ENCODE data around the gene TMEM61. TPM values are rescaled to one million over a fixed set of nuclear protein-coding genes. Genes with fewer than 3 reads are reported as not detected.

Gene TMEM61
- total and polyA plus RNA-seq, 2 experiments from 2014 or later, result not detected

GRCh38 chr1:54990916-54991315 is 10.5 kb downstream of the TMEM61 start:
- DNase-seq (ENCODE audit: low read depth in 1 of 2, low spot score in 1 of 2), result no peak
- Histone ChIP-seq H3K27ac (no peak overlapping the region), H3K4me1 (ENCODE audit: low read depth) (no peaks in the 10 kb centered on the region), H3K9me3 (ENCODE audit: low read depth) (no peaks in the 10 kb centered on the region), H3K36me3 (no peaks in the 10 kb centered on the region), H3K27me3 (peaks cover 16% of the 10 kb centered on the region), H3K4me3 (no peak overlapping the region)
- no peak for TF ChIP-seq CTCF (IDR thresholded peaks at IDR 0.05; ENCODE audit: low read depth, low read length)

GRCh38 chr1:54991939-54992338 is 11.5 kb downstream of the TMEM61 start:
- TF ChIP-seq CTCF (IDR thresholded peaks at IDR 0.05; ENCODE audit: low read depth, low read length), result no peak
- H3K36me3 ChIP-seq, result no peaks in the 10 kb centered on the region
- DNase-seq (ENCODE audit: low read depth in 1 of 2, low spot score in 1 of 2), result no peak
- peaks cover under 1% of the 10 kb centered on the region for H3K4me1 ChIP-seq (ENCODE audit: low read depth)
- H3K4me3 ChIP-seq, result no peak overlapping the region
- peaks cover 26% of the 10 kb centered on the region for H3K27me3 ChIP-seq
- no peaks in the 10 kb centered on the region for H3K9me3 ChIP-seq (ENCODE audit: low read depth)
- H3K27ac ChIP-seq, result no peak overlapping the region

GRCh38 chr1:54993140-54993539 is 12.7 kb downstream of the TMEM61 start:
- no peak for TF ChIP-seq CTCF (IDR thresholded peaks at IDR 0.05; ENCODE audit: low read depth, low read length)
- Histone ChIP-seq H3K27me3 (peaks cover 38% of the 10 kb centered on the region), H3K4me1 (ENCODE audit: low read depth) (peaks cover 3% of the 10 kb centered on the region), H3K9me3 (ENCODE audit: low read depth) (no peaks in the 10 kb centered on the region), H3K4me3 (no peak overlapping the region), H3K36me3 (no peaks in the 10 kb centered on the region), H3K27ac (no peak overlapping the region)
- no peak for DNase-seq (ENCODE audit: low read depth in 1 of 2, low spot score in 1 of 2)

GRCh38 chr1:54994355-54994990 is 14.0 kb downstream of the TMEM61 start:
- peaks cover 3% of the 10 kb centered on the region for H3K4me1 ChIP-seq (ENCODE audit: low read depth)
- DNase-seq (ENCODE audit: low read depth in 1 of 2, low spot score in 1 of 2), result no peak
- H3K36me3 ChIP-seq, result no peaks in the 10 kb centered on the region
- H3K9me3 ChIP-seq (ENCODE audit: low read depth), result no peaks in the 10 kb centered on the region
- no peak overlapping the region for H3K27ac ChIP-seq
- H3K4me3 ChIP-seq, result no peak overlapping the region
- TF ChIP-seq CTCF (IDR thresholded peaks at IDR 0.05; ENCODE audit: low read depth, low read length), result no peak
- peaks cover 49% of the 10 kb centered on the region for H3K27me3 ChIP-seq

- Histone ChIP-seq H3K27ac (no peak overlapping the region), H3K9me3 (ENCODE audit: low read depth) (no peaks in the 10 kb centered on the region), H3K36me3 (no peaks in the 10 kb centered on the region), H3K4me1 (ENCODE audit: low read depth) (peaks cover 3% of the 10 kb centered on the region), H3K27me3 (peaks cover 49% of the 10 kb centered on the region), H3K4me3 (no peak overlapping the region)
- TF ChIP-seq CTCF (IDR thresholded peaks at IDR 0.05; ENCODE audit: low read depth, low read length), result no peak
- DNase-seq (ENCODE audit: low read depth in 1 of 2, low spot score in 1 of 2), result no peak
Observed at GRCh38 chr1:54995013-54995760, 14.8 kb downstream of the TMEM61 start.

Data from cardiac muscle cell (in vitro differentiated cells and primary cell).